22Rv1 (cell line): ENCODE results near the gene PRUNE2.

Source experiments
- H3K27ac ChIP-seq: fragments of 450-650 bp; 2 replicates; pipeline ENCODE4 v1.5.1; 2017
- ZFX ChIP-seq: fragments of 450-650 bp; IDR thresholded peaks from 2 replicates; pipeline ENCODE4 v1.6.1; 2017; ENCODE audit warnings: antibody characterized with exemption, borderline replicate concordance
- TF ChIP-seq, protein P1 (sequence below): fragments of 450-650 bp; IDR thresholded peaks from 2 replicates; pipeline ENCODE4 v1.5.1; 2017; ENCODE audit warnings: mild to moderate bottlenecking

The PRUNE2 gene

GRCh38 chr9:76658510-76659231 is 247.2 kb downstream of the PRUNE2 start:
- no peak overlapping the region for H3K27ac ChIP-seq
- TF ChIP-seq, protein P1, sequence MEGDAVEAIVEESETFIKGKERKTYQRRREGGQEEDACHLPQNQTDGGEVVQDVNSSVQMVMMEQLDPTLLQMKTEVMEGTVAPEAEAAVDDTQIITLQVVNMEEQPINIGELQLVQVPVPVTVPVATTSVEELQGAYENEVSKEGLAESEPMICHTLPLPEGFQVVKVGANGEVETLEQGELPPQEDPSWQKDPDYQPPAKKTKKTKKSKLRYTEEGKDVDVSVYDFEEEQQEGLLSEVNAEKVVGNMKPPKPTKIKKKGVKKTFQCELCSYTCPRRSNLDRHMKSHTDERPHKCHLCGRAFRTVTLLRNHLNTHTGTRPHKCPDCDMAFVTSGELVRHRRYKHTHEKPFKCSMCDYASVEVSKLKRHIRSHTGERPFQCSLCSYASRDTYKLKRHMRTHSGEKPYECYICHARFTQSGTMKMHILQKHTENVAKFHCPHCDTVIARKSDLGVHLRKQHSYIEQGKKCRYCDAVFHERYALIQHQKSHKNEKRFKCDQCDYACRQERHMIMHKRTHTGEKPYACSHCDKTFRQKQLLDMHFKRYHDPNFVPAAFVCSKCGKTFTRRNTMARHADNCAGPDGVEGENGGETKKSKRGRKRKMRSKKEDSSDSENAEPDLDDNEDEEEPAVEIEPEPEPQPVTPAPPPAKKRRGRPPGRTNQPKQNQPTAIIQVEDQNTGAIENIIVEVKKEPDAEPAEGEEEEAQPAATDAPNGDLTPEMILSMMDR = peak; percentile 70
- TF ChIP-seq ZFX = no peak

GRCh38 chr9:76657265-76657664 is 248.6 kb downstream of the PRUNE2 start:
- no peak overlapping the region for H3K27ac ChIP-seq
- TF ChIP-seq ZFX = no peak
- TF ChIP-seq, protein P1 = no peak

DNA sequence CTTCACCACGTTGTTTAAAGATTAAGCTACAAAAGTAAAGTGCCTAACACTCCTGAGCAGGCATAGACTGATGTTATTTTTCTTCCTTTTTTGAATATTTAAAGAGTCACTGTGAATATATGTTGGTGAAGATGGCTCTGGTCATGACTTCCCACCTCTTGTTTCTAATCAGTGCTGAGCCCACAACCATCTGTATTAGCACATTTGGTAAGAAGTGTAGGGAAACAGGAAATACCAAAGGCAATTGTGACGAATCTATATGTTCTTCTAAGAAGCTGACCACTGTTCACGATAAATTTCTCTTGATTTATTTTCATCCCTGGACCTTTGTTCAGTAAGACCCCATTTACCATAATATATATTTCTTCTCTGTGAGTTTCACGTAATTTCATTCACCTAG is 249.9 kb downstream of the PRUNE2 start:
- no peak overlapping the region for H3K27ac ChIP-seq
- no peak for TF ChIP-seq ZFX
- TF ChIP-seq, protein P1 = no peak

DNA sequence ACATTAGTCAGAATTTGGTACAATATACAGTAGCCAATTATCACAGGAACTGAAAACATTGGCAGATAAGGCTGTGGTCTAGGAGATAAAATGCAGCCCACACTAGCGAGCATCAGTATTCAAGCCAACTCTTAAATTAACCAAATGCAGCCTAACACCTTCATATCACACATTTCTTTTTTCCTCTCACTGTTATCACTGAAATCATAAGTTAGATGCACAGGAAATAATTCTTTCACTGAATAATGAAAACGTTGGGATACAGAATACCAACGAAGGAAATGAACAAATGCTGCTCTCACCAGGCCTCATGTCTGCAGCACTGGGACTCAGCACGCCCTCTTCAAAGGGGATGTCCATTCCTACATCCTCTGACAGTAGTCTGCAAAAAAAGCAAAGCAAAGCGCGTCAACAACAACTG is 250.8 kb downstream of the PRUNE2 start:
- TF ChIP-seq, protein P1 = no peak
- TF ChIP-seq ZFX = no peak
- no peak overlapping the region for H3K27ac ChIP-seq

DNA sequence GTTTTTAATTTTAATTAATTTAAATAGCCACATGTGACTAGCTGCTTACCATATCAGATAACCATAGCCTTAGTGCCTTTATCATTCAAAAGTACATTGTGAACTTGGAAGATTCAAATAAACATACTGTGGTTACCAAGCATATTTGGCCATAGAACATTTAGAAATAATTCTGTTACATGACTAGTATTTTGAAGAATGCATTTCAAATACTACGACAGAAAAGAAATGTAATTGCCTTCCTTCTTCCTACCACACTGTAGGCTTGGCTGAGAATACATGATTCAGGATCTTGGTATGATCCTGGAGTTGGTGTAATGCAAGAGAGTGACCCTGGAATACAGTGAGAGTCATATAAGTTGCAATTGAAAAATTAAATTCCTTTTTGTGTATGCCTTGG is 251.3 kb downstream of the PRUNE2 start:
- TF ChIP-seq, protein P1 = no peak
- TF ChIP-seq ZFX = no peak
- H3K27ac ChIP-seq = no peak overlapping the region

DNA sequence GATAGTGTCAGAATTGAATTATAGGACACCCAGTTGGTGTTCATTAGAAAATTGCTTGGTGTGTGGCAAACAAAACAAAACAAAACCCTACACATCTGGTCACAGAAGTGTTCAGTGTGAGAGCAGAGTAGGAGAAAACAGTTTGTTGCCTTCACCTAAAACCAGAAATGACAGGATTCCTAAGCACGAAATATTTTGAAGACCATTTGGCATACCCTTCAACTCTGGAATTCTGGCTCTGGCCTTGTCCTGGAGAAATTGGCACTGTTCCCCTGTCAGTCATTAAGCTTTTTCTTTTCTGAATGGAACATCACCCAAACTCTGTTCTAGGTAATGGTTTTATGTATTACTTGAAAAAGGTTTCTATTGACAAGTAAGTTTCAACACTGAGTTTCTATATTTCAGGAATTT is 251.9 kb downstream of the PRUNE2 start:
- no peak overlapping the region for H3K27ac ChIP-seq
- TF ChIP-seq ZFX = no peak
- TF ChIP-seq, protein P1 = no peak

DNA sequence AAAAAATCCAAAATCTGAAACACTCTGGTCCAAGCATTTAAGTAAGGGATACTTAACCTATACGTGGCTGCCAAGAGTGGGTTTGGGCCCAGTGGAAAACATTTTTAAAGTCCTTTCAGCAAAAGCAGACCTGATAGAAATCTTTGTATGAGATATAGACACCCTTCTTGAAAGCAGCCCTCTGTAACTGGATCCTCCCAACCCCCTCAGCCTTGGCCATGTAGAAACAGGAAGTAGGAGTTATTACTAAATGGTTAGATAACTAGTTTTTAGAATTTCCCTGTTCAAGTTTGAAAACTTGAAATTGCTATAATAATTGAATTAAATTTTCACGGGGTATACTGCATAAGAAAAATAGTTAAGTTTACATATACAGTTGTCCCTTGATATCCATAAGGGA is 253.0 kb downstream of the PRUNE2 start:
- no peak for TF ChIP-seq ZFX
- TF ChIP-seq, protein P1 = no peak
- H3K27ac ChIP-seq = no peak overlapping the region
